ENCODE data around the gene KLHL2.
"Not testable (repeated sequence)": the region's sequence is repeated elsewhere in the genome, so short reads cannot be mapped to it uniquely, and the experiment has no call there.

The KLHL2 gene, protein sequence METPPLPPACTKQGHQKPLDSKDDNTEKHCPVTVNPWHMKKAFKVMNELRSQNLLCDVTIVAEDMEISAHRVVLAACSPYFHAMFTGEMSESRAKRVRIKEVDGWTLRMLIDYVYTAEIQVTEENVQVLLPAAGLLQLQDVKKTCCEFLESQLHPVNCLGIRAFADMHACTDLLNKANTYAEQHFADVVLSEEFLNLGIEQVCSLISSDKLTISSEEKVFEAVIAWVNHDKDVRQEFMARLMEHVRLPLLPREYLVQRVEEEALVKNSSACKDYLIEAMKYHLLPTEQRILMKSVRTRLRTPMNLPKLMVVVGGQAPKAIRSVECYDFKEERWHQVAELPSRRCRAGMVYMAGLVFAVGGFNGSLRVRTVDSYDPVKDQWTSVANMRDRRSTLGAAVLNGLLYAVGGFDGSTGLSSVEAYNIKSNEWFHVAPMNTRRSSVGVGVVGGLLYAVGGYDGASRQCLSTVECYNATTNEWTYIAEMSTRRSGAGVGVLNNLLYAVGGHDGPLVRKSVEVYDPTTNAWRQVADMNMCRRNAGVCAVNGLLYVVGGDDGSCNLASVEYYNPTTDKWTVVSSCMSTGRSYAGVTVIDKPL

DNA sequence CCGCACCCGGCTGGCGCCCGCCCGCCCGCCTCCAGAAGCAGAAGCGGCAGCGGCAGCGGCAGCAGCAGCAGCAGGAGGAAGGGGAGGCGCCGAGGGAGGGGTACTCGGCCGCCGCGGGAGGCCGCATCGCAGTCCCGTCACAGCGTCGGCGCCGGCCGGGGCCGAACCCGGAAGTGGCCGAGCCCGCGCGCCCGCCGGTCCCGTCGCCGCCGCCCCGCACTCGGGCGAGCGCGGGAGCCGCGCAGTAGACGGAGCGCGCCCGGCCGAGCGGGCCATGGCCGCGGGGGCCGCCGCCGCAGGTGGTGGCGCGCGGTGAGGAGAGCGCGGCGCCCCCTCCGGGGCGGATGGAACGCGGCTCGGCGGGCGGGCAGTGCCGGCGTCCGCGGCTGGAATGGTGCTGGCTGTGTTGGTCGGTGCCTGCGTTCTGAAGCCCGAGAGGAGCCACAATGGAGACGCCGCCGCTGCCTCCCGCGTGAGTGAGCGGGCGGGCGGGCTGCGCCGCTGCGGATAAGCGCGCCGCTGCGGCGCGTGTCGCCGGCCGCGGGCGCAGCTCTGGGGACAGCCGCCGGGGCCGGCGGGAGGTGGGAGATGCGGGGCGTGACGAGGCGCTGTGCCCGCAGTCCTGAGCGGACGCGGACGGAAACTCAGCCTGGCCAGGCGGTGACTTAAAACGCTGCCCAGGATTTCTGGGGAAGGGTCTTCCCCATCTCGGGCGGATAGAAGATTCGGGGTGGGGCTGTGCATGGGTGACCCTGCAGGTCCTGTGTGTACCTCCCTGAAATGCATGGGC is at the start of gene KLHL2:
KLHL2 (plus strand) TSS at position 131 of the 790 bp plus-strand sequence; CDS start at position 447, 316 bp downstream.
- peak; percentile 76 for DNase-seq (ENCODE audit: low spot score)

DNA sequence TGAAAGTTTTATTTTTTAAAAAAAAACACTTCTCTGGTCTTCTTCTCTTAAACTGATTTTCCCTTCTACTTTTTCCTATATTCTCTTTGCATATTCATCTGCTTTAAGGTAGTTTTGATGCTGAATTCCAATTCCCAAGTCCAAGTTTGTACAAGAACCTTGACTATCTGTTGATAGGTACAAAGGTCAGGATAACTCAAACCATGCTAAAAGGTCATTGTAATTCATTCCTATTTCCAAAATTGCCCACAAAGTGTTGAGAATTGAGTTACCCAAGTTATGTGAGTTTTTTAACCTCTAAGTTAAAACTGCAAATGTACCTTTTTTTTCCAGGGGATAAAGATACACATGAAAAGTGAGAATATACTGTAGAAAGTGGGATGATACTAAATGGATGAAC is 48.6 kb upstream of the KLHL2 start:
- no peak for DNase-seq (ENCODE audit: low spot score)

DNA sequence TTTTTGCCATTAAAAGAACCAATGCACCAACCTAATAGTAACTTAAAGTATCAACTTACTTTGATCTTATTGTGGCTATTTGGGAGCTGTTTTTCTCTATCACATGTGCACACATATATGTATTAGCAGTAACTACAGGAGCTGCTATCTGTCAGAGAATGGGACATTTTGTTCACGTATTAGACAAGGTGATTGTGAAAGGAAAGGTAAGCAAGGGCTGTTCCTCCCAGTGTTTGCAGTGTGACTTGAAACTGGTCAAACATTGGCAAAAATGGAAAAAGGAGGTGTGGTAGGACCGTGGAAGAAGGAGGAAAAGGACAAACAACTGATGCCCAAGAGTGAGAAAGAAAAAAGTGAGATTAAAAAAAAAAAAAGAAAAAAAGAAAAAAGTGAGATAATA is 43.1 kb upstream of the KLHL2 start:
- DNase-seq (ENCODE audit: low spot score): no peak

DNA sequence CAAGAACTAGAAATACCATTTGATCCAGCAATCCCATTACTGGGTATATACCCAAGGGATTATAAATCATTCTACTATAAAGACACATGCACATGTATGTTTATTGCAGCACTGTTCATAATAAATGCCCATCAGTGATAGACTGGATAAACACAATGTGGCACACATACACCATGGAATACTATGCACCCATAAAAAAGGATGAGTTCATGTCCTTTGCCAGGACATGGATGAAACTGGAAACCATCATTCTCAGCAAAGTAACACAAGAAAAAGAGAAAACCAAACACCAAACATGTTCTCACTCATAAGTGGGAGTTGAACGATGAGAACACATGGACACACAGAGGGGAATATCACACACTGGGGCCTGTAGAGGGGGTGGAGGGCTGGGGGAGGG is 40.5 kb upstream of the KLHL2 start:
- not testable (repeated sequence) for DNase-seq (ENCODE audit: low spot score)

DNA sequence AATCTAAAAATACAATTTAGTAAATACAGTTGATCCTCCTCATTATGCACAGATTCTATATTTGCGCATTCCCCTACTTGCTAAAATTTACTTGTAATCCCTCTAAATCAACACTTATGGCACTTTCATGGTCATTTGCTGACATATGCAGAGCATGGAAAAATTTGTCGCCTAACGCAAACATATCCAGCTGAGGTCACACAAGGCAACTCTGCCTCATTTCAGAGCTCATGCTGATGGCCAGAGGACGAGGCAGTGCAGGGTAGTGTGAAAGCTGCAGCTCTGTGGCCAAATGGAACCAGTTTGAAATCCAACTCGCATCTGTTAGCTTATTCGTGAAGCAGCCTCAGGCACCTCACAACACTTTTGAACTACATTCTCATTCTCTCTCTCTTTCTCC is 39.7 kb upstream of the KLHL2 start:
- DNase-seq (ENCODE audit: low spot score): no peak

DNA sequence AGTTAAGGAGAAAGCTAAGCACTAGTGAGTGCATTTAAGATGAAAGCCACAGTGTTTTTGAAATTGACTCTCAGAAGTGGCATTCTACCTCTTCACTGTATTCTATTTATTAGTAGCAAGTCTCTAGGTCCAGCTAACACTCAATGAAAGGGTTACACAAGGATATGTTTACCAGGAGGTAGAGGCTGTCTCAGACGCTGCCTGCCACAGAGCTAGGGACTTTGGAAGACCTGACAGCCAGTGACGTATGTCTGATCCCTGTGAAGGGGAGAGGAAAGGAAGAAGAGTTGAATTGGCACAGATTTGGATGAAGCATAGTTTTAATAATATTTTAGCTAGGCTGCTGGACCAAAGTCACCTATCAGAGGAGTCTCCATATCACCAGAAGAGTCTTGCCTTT is 36.5 kb upstream of the KLHL2 start:
- DNase-seq (ENCODE audit: low spot score): no peak

DNA sequence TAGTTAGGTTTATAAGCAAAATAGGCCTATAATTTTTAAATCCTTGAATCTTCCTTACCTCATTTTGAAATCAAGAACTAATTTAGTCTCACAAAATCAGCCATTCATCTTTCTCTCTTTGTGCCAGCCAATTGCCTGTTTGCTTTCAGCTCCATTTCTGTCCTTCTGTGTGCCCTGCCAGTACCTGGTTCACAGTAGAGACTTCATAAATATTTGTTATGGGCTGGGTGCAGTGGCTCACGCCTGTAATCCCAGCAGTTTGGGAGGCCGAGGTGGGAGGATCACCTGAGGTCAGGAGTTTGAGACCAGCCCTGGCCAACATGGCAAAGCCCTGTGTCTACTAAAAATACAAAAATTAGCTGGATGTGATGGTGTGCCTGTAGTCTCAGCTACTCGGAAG is 31.9 kb upstream of the KLHL2 start:
- not testable (repeated sequence) for DNase-seq (ENCODE audit: low spot score)

DNA sequence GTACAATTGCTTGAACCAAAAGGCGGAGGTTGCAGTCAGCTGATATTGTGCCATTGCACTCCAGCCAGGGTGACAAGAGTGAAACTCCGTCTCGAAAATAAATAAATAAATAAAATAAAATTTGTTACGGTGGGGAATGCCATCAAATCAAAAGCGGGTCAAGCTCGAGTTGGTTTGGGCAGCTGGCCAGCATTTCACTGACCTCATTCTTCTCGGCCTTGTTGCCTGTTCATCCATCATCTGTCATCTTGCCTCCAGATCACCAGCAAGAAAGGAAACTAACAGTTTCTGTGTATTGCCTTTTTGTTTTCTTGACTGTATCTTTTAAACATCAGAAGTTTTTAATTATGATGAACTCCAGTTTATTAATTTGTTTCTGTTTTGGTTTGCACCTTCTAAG is 31.5 kb upstream of the KLHL2 start:
- no peak for DNase-seq (ENCODE audit: low spot score)

DNA sequence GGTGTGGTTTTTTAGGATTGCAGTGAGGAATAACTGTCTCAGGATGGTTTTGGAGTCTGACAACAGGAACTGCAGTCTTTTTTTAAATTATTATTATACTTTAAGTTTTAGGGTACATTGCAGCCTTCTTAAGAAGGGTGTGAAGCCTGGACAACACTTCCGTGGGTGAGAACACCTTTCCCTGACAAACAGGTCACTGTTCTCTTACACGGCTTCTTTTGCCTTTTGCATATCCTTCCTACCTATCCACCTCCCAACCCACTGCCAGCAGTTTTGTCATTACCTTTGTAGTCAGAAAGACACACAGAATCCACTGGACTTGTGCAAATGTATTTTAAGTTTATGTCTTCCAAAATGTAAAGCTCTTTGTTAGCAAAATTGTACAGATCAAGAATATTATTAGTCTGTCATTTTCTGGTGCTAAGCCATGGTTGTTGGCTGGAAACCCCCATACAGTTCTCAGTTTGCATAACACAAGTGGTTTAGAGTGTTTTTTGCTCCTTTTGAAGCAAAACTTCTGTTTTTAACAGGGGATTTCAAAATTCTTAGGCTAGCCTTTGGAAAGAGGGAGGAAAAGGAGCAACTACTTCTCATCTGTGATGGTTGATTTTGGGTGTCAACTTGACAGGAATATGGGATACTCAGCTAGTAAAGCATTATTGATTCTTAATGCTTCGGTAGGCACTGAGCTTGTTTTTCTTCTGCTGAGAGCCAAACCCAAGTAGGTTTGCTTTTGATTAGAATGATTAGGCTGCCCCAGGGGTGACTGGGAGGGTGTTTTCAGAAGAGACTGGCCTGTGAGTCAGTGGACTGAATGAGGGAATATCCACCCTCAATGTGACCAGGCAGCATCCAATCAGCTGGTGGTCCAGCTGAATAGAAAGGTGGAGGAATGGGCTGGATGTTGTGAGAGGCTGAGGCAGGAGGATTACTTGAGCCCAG is 29.4 kb upstream of the KLHL2 start:
- DNase-seq (ENCODE audit: low spot score): no peak

DNA sequence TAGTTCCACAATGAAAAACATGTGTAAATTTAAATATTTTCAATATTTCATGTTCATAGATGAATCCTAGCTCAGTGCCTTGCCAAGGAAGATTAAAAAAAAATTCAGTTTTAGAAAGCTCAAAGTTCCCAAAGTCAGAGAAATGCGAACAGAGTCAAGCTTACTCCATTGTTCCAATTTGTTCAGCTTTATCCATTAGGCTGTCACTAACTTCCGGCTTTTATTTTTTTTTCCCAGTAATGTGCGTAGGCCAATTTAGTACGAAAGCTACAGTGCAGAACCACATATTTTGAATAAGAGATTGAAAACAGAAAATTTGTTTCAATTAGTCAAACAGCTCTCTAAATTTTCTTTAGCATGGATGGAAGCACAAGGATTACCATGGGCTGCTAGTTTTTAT is 23.1 kb upstream of the KLHL2 start:
- DNase-seq (ENCODE audit: low spot score): no peak

DNA sequence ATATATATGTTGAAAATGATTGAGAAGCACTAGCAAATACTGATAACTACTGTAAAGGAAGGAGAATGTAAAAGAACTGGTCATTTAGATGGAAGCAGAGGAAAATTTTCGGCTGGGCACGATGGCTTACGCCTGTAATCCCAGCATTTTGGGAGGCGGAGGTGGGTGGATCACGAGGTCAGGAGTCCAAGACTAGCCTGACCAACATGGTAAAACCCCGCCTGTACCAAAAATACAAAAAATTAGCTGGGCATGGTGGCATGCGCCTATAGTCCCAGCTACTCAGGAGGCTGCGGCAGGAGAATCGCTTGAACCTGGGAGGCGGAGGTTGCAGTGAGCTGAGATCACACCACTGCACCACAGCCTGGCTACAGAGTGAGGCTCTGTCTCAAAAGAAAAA is 22.4 kb upstream of the KLHL2 start:
- not testable (repeated sequence) for DNase-seq (ENCODE audit: low spot score)

DNA sequence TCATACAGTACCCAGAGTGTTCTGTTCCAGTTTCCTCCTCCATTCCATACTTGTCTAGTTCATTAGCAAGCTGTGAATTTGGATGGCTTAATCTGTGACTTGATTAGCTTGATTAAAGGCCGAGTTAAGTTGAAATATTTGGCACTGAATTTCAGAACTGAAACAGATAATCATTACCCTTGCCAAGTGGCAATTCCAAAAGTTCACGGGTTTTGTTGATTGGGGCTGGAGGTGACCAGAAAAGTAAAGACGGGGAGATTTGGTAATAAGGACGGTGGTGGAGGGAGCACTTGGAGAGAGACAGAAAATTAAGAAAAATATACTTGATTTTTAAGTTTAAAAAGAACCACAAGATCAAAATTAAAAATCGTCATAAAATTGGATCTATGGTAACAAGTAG is 21.9 kb upstream of the KLHL2 start:
- DNase-seq (ENCODE audit: low spot score): no peak

DNA sequence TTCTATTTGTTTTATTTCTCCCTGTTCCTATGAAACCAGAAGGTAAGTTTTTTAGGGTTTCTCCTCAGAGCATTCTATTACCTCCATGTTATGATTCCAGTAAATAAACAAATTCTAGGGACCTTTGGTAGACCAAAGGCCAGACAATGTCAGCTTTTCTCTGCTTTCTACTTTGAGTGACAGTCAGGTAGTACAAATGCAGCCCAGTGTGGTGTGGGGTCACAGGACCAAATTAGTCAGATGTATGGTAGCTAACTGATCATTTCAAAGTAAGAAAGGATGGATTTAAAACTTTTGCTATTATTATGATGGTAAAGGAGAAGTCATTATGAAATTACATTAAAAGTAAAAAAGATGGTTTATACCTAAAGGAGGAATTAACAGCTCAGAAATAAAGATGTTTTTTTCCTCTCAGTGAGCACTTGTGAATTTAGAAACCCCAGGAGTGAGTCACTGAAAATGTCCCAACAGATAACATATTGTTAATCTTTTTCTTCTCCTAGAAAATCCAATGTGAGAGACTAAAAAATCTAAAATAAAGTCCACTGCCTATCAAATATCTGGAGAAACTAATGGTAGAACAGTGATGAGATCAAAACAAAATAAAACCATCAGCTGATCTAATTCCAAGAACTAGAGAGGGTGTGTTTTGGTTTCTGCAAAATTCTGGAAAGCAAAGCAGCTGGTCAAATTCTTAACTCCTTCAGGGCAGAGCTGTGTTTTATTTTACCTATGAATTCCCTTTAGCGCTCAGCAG is 16.6 kb upstream of the KLHL2 start:
- no peak for DNase-seq (ENCODE audit: low spot score)

DNA sequence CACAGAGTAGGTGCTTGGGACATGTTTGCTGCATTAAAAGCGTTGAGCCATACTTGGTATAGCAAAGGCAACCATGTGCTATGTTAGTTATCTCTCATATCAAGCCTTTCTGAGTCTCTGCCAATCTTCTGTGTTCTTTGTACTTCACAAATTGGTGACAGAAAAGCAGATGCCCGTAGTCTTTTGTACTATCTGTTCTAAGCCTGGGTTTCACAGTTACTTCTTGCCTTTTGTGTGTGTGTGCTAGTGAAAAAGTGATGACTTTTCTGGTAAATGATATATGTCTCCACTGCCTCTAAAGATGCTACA is 16.1 kb upstream of the KLHL2 start:
- DNase-seq (ENCODE audit: low spot score): no peak

DNA sequence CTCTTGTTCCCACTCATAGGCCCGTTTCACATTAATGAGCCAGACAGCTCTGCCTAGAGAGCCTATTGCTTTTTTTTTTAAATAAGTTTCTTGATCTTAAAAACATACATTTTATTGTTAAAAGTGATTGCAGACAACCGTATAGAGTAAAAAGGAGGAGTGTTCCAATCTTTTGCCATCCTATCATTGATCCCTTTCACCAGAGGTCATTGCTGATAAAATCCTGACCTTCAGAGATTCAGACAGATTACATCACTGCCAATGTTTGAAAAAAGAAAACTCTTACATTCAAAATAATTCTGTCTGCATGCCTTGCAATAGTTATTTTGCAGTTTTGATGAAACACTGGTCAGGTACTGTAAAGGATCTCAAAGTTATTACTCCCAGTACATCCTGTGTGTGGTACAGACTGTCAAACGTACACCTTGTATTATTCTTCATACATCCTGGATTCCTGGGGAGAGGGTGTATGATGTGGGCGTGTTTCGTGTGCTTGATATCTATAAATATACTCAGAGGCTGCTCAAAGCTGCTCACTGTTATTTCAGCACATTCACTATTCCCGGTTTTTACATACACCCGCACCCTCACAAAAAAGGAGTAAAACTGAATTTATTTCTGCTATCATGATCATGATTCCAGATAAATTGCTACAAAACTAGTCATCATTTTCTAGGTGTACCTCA is 15.4 kb upstream of the KLHL2 start:
- DNase-seq (ENCODE audit: low spot score): peak; percentile 76

DNA sequence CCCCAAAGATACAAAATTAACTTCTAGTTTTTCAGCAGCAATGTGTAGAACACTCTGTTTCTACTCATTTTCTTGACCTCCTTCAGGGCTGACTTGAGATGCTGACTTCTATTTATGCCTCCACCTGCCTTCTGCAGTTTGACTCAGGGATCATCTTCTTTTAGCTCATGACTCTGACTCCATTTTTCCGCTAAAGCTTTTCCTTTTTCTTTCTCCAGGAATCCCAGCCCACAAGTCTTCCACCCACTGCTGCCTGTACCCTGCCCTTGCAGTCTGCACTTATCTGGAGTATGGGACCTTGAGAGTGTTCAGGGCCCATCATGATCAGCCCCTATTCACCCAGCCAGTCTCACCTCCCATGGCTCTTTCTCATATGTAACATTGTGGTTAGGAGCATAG is 14.9 kb upstream of the KLHL2 start:
- peak; percentile 60 for DNase-seq (ENCODE audit: low spot score)

DNA sequence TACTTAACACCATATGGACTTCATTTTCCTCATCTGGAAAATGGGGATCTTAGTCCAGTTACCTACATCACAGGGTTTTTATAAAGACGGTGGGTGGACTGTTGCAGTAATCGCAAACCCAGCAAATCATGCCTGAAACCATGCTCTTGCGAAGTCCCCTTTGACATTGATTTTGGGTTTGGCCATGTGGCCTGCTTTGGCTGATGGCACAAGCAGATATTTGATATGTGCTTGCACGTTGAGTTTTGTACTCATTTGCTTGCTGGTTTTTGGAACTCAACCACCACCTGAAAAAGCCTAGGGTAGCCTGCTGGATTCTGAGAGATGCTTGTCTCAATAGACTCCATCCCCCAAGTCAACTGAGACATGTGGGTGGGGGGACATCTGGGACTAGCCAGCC is 14.4 kb upstream of the KLHL2 start:
- DNase-seq (ENCODE audit: low spot score): no peak

DNA sequence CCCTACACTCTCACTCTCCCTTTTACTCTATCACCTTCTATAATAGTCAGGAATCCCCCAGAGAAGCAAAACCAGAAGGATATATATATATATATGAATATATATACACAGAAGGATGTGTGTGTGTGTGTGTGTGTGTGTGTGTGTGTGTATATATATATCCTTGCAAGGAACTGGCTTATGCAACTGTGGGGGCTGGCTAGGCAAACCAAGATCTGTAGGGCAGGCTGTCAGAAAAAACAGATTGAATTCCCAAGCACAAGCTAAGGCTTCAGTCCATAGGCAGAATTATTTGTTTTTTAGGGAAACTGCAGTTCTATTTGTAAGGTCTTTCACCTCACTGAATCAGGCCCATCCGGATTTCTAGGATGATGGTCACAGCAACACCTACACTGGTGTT is 13.0 kb upstream of the KLHL2 start:
- DNase-seq (ENCODE audit: low spot score): no peak

DNA sequence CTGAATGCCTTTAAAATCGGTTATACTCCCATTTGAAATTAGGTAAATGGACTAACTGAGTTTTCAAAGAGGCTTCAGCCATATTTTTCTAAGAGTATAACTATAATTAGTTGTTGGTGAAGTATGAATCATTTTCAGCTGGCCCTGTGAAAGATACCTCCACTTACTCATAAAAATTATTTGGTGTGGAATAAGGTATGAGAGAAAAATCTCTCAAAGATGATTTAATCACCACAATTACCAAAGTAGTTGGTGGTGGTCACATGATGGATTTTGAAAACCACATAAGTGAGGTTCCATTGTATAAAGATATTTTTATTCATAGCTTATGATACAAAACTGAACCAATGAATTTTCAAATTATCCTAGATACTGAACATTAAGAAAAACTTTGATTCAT is 9.0 kb upstream of the KLHL2 start:
- DNase-seq (ENCODE audit: low spot score): no peak

DNA sequence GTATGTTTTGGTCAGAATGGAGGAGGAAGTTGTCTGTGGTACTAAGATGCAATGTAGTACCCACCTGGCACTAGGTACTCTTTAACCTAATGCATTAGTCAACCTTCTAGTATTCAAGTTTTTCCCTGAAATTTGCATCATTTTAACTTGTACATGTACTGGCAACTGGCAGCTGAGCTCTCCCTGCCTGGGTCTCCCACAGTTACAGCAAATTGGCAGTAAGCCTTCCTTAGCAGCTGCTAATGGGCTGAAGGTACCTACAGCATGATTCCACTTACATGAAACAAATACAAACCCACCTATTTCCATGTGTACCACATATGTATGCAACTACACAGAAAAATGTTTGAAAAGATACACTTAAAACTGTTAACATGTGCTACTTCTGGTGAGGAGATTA is 8.1 kb upstream of the KLHL2 start:
- no peak for DNase-seq (ENCODE audit: low spot score)

DNA sequence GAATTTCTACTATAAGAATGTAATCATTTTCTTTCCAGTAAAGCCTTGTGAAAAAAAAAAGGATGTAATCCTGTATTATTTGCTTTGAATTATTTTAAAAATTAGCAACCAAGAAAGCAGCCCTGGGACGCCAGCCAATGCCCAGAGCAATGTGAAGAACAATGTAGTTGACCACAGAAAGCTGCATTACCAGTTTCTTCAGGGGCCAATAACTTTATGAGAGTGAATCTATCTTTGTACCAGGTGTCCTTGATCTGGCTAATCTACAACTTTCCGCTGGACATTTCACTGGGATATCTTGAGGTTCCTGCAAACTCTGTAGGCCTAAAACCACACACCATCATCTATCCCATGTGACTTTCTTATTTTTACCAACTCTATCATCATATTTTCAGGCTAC is 7.6 kb upstream of the KLHL2 start:
- DNase-seq (ENCODE audit: low spot score): no peak
